ENCODE data around the gene RHBDF2.

- no peak for TF ChIP-seq EZH2phosphoT487 (IDR thresholded peaks at IDR 0.05; ENCODE audit: low read length)
- TF ChIP-seq, protein P1, sequence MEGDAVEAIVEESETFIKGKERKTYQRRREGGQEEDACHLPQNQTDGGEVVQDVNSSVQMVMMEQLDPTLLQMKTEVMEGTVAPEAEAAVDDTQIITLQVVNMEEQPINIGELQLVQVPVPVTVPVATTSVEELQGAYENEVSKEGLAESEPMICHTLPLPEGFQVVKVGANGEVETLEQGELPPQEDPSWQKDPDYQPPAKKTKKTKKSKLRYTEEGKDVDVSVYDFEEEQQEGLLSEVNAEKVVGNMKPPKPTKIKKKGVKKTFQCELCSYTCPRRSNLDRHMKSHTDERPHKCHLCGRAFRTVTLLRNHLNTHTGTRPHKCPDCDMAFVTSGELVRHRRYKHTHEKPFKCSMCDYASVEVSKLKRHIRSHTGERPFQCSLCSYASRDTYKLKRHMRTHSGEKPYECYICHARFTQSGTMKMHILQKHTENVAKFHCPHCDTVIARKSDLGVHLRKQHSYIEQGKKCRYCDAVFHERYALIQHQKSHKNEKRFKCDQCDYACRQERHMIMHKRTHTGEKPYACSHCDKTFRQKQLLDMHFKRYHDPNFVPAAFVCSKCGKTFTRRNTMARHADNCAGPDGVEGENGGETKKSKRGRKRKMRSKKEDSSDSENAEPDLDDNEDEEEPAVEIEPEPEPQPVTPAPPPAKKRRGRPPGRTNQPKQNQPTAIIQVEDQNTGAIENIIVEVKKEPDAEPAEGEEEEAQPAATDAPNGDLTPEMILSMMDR (IDR thresholded peaks at IDR 0.05; ENCODE audit: low read length), result no peak
Observed at GRCh38 chr17:76543826-76544545, 42.8 kb upstream of the RHBDF2 start.

Measured in MM.1S (cell line).